ENCODE measurements around the gene FBXO47. TPM values are rescaled to one million over a fixed set of nuclear protein-coding genes. Genes with fewer than 3 reads are reported as not detected.

The FBXO47 gene
- total RNA-seq, 1 donor from 2014 or later, result not detected

DNA sequence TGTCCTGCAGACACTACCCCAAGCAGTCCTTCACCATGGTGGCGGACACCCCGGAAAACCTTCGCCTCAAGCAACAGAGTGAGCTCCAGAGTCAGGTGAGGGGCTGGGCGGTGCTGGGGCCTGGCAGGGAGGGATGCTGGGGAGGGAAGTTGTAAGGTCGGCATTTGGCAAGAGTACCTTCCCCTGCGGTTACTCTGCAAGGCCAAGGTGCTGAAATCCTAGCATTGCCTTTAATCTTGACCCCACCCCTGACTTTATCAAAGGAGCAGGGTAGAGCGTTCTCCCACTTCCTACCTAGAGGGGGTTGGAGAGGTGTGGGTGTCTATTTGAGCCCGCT is 76.8 kb downstream of the FBXO47 start:
- peak overlapping the region; percentile 31 for H3K27ac ChIP-seq
- H3K27me3 ChIP-seq (ENCODE audit: low read depth), result no peaks in the 10 kb centered on the region
- ATAC-seq, result no peak
- H3K4me3 ChIP-seq, result no peak overlapping the region
- DNase-seq, result no peak
- peaks cover 64% of the 10 kb centered on the region for H3K4me1 ChIP-seq
- intact Hi-C loops (cut with DNase I), result no loop called here
- H3K9me3 ChIP-seq, result no peaks in the 10 kb centered on the region
- peaks cover 88% of the 10 kb centered on the region for H3K36me3 ChIP-seq
- TF ChIP-seq, protein P1, sequence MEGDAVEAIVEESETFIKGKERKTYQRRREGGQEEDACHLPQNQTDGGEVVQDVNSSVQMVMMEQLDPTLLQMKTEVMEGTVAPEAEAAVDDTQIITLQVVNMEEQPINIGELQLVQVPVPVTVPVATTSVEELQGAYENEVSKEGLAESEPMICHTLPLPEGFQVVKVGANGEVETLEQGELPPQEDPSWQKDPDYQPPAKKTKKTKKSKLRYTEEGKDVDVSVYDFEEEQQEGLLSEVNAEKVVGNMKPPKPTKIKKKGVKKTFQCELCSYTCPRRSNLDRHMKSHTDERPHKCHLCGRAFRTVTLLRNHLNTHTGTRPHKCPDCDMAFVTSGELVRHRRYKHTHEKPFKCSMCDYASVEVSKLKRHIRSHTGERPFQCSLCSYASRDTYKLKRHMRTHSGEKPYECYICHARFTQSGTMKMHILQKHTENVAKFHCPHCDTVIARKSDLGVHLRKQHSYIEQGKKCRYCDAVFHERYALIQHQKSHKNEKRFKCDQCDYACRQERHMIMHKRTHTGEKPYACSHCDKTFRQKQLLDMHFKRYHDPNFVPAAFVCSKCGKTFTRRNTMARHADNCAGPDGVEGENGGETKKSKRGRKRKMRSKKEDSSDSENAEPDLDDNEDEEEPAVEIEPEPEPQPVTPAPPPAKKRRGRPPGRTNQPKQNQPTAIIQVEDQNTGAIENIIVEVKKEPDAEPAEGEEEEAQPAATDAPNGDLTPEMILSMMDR (IDR thresholded peaks at IDR 0.05), result no peak

GRCh38 chr17:38889745-38890409 is 77.3 kb downstream of the FBXO47 start:
- H3K4me3 ChIP-seq, result no peak overlapping the region
- intact Hi-C loops (cut with DNase I), result no loop called here
- H3K9me3 ChIP-seq, result no peaks in the 10 kb centered on the region
- TF ChIP-seq, protein P1 (IDR thresholded peaks at IDR 0.05), result no peak
- ATAC-seq, result no peak
- peak overlapping the region; percentile 31 for H3K27ac ChIP-seq
- peaks cover 83% of the 10 kb centered on the region for H3K36me3 ChIP-seq
- no peak for DNase-seq
- no peaks in the 10 kb centered on the region for H3K27me3 ChIP-seq (ENCODE audit: low read depth)
- H3K4me1 ChIP-seq, result peaks cover 67% of the 10 kb centered on the region

GRCh38 chr17:38888842-38889241 is 78.4 kb downstream of the FBXO47 start:
- Histone ChIP-seq H3K9me3 (no peaks in the 10 kb centered on the region), H3K4me3 (no peak overlapping the region), H3K36me3 (peaks cover 76% of the 10 kb centered on the region), H3K27me3 (ENCODE audit: low read depth) (no peaks in the 10 kb centered on the region), H3K27ac (no peak overlapping the region), H3K4me1 (peaks cover 68% of the 10 kb centered on the region)
- intact Hi-C loops (cut with DNase I), result no loop called here
- DNase-seq (no peak), ATAC-seq (no peak)
- TF ChIP-seq, protein P1 (IDR thresholded peaks at IDR 0.05), result no peak

DNA sequence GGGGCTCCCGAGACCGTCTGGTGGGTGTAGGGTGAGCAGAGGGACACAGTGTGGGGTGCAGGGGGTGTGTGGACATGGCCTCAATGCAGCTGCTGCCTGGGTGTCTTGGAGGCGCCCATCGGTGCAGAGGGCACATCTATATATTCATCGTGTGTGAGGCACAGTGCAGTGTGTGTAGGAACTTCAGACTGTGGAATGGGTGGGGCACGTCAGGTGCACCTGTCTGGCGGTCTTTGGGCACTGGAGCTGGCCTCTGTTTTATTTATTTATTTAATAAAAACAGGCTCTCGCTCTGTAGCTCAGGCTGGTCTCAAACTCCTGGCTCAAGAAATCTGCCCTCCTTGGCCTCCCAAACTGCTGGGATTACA is 80.6 kb downstream of the FBXO47 start:
- peaks cover 68% of the 10 kb centered on the region for H3K4me1 ChIP-seq
- peaks cover 72% of the 10 kb centered on the region for H3K36me3 ChIP-seq
- no peak overlapping the region for H3K27ac ChIP-seq
- TF ChIP-seq, protein P1 (IDR thresholded peaks at IDR 0.05), result no peak
- no peak for DNase-seq
- intact Hi-C loops (cut with DNase I), result no loop called here
- no peaks in the 10 kb centered on the region for H3K9me3 ChIP-seq
- ATAC-seq, result no peak
- H3K4me3 ChIP-seq, result no peak overlapping the region
- no peaks in the 10 kb centered on the region for H3K27me3 ChIP-seq (ENCODE audit: low read depth)

Small RNAs within 50 kb of the gene (microRNA-seq; reads per million reads assigned to microRNA genes)
- not detected for gene MIR6779 (ENCODE audit: borderline number of aligned reads)

Other genes with a start within 250 kb of the FBXO47 start
- 31.3 TPM for gene CISD3, start 237.1 kb downstream of the FBXO47 start, total RNA-seq
- gene PCGF2, start 219.1 kb downstream of the FBXO47 start, total RNA-seq, result 53.5 TPM
- 128 TPM for gene PSMB3, start 214.7 kb downstream of the FBXO47 start, total RNA-seq
- gene PIP4K2B, start 167.8 kb downstream of the FBXO47 start, total RNA-seq, result 44.8 TPM
- gene CWC25, start 142.1 kb downstream of the FBXO47 start, total RNA-seq, result 22.3 TPM
- gene RPL23, start 113.7 kb downstream of the FBXO47 start, total RNA-seq, result 1,156 TPM
- 158 TPM for gene LASP1, start 97.3 kb downstream of the FBXO47 start, total RNA-seq
- gene PLXDC1, start 184.2 kb upstream of the FBXO47 start, total RNA-seq, result 19.5 TPM
- gene ARL5C, start 198.8 kb upstream of the FBXO47 start, total RNA-seq, result not detected
- gene CACNB1, start 230.3 kb upstream of the FBXO47 start, total RNA-seq, result 21.3 TPM
- 1,465 TPM for gene RPL19, start 232.9 kb upstream of the FBXO47 start, total RNA-seq